GM18870 (cell line): Measurements from ENCODE around the gene WDR45B.
"Not testable (repeated sequence)": the region's sequence is repeated elsewhere in the genome, so short reads cannot be mapped to it uniquely, and the experiment has no call there.

ENCODE experiments used
- ATAC-seq: cut with Tn5 transposase; IDR thresholded peaks from one replicate; pipeline ENCODE4 v1.9.1; 2021; ENCODE audit warnings: moderate library complexity; ENCODE audit not compliant: unreplicated experiment

WDR45B gene

DNA sequence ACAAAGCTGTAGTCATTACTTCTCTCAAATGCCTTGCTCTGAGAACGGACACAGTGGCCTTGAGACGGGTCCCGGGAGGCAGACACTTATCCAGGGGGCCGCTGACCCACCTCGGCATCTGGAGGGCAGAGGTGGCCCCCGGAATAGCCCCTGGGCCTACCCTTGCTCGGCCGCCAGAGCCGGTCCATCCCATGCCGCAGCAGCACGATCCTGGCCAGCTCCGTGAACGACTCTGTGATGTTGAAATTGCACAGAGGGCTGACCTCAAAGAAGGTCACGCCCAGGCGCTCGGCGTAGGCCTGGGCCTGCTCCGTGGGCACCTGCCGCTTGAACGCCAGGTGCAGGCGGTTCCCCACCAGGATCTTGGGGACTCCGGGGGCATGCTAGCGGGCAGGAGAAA, 10.1 kb upstream of the WDR45B start:
- no peak for ATAC-seq

DNA sequence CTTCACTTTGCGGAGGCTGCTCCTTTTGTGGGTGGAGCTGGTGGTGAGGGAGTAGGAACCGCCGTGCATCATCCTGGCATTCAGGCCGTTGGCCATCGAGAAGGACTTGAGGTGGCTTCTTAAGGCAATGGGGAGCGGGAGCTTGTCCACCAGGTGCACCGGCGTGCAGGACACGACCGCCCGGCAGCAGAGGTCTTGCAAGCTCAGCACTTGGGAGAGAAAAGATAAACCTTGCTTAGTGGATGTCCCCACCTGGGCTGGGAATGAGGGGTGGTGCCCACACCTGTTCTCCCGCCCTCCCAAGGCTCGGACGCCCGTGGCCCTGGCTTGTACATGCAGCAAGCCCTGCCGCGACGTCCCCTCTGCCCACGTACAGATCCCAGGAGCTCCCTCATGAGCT, 9.7 kb upstream of the WDR45B start:
- no peak for ATAC-seq

DNA sequence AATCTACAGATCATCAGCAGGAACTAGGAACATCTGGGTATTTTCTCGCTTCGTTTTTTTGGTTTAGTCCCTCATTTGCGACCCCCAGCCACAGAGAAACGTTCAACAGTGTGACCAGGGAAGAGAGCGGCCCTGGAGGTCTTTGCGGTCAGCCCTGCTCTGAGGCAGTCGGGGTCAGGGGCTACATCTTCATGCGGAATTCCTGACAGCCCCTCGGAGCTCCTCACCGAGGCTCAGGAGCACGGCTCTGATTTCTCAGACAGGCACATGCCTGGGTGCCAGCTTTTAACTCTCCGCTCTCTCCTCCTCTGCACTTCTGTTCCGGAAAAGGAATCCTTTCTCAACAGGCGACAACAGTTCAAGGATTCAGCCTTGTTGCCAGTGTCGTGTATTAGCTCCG, 8.0 kb upstream of the WDR45B start:
- ATAC-seq: no peak

DNA sequence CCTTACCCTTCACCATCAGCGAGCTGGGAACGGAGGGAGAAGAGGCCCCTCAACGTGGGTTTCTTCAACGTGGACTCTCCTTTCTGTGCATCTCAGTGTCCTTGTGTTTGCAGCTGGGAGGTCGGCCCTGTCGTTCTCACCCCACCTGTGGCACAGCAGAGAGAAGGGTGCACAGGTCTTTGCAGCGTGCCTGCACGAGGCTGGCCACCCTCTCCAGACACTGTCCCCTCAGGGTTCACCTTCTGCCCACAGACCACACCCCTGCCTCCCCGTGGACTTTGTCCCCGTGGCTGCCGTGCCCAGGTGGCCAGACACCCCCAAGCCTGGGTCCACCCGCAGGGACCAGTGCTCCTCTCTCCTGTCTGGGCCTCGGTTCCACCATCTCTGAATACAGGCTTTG, 7.3 kb upstream of the WDR45B start:
- no peak for ATAC-seq

DNA sequence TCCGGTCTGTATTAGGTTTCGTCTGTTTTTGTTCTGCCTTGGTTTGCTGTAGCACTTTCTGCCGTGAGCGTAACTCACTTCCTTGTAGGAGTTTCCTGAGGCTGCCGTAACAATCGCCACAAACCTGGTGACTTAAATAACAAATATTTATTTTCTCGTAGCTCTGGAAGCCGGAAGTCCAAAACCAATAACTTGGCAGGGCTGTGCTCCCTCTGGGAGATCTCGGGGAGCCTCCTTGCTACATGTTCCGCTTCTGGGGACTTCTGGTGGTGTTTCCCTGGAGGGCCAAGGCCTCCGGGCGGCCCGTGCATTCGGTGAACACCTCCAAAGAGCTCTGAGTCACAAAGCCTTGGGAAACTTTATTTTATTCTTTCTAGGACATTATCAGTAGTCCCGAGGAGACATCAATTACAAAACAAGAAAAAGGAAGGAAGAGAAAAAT, 6.8 kb upstream of the WDR45B start:
- ATAC-seq: no peak

DNA sequence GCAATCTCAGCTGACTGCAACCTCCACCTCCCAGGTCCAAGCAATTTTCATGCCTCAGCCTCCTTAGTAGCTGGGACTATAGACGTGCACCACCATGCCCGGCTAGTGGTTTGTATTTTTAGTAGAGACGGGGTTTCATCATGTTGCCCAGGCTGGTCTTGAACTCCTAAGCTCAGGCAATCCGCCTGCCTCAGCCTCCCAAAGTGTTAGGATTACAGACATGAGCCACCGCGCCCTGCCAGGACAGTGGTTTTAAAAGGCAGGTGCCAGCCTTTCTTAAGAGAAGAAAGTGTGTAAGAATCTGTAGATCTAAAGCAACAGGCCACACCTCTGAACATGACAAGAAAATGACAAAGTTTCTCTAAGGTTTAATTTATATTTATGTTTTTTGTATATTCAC, 6.4 kb upstream of the WDR45B start:
- ATAC-seq: not testable (repeated sequence)

DNA sequence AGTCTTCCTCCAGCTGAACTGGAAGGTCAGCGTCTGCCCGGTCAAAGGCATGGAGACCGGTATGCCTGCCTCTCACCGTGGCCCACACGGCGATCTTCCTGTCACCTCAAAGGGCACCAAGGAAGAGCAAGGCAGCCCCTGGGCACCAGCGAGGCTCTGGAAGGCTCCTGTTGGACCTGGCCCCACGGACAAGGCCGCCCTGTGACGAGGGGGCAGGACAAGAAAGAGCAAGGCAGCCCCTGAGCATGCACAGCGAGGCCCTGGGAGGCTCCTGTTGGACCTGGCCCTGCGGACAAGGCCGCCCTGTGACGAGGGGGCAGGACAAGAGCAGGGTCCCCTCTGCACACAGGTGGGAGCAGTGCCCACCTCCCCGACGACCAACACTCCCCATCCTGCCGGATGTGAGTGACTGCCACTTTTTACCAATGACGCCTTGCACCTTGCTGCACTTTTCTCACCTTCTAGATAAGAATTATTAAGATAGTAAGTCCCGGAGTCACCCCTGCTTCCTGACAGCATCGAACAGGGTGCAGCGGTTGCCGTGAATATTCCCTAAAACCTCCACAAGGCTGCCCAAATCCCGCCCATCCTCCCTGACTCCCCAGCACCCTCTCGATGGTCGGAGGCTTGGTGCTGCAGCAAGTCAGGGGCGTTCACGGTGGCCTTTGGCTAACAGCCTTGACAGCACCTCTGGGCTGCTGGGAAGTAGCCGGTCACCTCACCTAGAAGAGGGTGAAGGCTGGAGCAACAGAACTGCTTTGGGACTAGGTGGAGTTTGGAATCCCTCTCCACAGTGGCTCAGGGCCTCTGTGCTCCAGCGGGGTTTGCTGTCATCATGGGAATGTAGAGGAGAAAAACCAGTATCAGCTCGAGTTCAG, 5.6 kb upstream of the WDR45B start:
- ATAC-seq: no peak

DNA sequence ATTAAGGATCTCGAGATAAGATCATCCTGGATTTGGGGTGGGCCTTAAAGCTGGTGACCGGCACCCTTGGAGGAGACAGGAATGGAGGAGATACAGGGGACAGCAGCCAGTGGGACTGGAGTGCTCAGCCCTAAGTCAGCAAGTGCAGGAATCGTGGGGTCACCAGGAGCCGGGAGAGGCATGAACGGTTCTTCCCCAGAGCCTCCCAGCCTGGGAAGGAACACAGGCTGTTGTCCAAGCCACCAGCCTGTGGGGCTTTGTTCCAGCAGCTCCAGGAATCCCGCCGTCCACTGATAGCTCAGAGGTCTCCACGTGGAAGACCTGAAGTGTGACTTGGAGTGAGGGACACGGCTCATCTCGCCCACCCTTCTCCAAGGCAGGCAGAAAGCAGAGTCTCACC, 2.5 kb upstream of the WDR45B start:
- no peak for ATAC-seq

DNA sequence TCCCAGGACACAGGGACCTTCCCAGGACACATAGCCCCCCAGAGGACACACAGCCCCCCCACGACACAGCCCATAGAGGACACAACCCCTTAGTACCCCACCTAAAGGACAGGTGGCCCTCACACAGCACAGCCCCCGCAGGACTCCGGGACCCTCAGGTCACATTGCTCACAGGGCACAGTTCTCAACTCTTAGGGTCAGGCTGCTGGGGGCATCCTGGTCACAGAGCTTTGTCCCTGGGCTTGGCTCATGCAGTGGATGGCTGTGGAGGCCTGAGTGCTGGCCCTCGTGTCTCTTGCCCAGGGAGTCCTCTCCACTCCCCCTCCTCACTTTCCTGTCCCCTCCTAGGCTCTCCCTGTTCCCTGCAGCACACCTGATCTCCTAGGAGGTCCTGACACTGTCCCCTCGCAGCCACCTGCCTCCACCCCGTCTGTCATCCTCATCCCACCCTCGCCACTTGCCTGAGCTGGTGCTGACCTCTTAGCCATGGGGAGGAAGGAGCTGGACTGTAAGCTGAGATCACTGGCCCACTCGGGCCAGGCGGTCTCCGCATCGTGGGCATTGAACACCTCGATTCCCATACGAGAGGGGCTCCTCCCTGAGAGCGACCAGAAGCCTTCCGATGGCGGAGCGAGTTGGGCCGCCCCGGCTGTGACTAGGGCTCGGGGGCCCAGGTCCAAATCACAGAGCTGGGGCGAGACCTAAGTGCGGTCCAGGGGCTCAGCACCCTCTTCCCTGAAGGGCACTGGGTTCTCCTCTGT, 1.4 kb upstream of the WDR45B start:
- no peak for ATAC-seq

DNA sequence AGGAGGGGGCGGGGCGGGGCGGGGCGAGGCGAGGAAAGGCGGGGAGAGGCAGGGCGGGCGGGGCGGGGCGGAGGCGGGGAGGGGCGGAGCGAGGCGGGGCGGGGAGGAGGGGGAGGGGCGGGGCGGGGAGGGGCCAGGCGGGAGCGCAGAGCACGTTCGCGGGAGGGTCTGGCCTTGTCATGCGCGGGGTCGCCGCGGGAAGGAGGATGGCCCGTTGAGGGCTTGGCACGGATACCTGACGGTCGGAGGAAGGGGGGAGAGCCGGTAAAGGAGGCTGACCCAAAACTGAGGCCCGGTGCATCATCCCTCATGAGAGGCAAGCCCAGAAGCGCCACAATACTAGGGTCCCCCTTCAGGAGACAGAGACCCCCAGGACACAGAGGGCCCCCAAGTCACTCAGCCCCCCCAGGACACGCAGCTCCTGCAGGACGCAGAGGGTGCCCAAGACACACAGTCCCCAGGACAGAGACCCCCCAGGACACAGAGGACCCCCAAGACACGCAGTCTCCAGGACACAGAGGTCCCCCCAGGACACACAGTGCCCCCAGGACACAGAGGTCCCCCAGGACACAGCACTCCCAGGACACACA, 593 bp upstream of the WDR45B start:
- ATAC-seq: no peak

DNA sequence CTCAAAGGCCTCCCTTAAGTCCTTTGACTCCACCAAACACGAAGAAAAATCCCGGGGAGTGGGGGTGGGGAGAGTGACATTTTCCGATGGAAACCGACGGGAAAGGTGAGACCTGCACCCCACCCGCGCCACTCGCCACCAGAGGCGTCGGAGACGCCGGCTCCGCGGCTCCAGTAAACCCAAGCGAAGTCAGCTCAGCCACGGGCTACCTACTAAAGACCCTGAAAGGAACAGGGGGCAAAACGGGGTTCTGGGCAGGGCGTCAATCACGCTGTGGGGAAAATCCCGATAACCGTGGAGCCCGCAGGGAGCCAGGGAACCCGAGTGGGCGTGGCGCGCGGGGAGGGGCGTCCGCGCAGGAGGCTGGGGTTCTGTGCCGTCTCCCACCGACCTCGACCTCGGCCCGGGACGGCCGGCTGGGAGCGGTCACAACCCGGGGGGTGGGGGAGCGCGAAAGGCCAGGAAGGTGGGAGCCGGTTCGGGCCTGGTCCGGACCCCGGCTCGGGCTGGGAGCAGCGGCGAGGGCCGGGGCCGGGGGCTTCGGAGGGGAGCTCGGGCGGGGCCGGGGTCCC, 565 bp downstream of the WDR45B start:
- ATAC-seq: peak; percentile 8

DNA sequence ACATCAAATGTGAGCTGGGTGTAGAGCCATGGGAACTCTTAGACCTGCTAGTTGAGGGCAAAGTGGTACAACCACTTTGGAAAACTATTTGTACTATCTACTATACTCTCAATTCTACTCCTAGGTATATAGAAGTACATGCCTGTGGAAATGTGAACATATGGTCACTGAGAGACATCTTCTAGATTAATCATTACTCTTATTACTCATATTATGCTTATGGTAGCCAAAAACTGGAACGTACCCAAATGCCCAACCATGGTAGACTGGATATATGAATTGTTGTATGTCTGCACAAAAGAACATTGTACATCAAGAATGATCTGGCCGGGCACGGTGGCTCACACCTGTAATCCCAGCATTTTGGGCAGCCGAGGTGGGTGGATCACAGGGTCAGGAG, 2.7 kb downstream of the WDR45B start:
- no peak for ATAC-seq

DNA sequence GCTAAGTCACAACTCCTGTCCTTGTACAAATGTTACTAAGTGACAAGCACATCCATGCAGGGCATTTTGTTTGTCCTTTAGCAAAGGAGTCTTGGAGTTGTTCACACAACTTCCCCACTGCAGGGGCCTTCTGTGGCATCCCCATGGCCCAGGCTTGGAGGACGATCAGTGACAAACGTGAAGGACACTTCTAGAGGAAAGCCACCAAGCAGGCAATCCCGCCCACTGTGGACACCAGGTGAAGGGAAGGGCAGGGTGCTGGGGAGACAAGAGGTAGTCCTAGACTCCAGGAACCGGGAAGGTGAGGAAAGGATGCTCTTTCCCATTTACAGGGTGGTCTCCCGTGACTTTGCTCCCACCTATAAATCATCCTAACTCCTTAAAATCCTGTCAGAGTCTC, 4.1 kb downstream of the WDR45B start:
- no peak for ATAC-seq

DNA sequence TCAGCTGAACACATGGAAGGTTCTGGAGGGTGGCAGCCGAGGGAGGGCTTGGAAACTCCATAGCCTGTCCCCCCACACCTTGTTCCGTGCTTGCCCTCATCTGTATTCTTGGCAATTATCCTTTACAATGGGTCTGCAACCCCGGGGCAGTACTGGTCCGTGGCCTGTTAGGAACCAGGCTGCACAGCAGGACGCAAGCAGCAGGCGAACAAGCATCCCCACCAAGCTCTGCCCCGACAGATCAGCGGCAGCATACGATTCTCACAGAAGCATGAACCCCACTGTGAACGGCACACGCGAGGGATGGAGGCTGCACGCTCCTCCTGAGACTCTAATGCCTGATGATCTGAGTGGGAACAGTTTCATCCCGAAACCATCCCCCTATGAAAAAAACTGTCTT, 6.2 kb downstream of the WDR45B start:
- ATAC-seq: no peak

DNA sequence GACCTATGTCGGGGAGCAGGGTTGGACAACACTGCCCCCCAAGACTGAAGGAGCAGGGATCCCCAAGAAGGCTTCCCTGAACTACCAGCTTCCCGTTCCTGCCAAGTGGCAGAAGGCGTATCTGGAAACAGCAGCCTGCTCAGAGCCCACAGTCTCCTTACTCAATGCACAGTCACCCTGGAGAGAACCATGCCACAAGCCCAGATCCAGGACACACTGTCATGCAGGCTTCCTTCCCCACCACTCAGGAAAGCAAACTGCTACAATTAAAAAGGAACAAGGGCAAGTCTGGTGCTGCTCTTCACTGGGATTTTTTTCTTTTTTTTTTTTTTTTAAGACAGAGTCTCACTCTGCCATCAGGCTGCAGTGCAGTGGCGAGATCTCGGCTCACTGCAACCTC, 8.2 kb downstream of the WDR45B start:
- no peak for ATAC-seq

DNA sequence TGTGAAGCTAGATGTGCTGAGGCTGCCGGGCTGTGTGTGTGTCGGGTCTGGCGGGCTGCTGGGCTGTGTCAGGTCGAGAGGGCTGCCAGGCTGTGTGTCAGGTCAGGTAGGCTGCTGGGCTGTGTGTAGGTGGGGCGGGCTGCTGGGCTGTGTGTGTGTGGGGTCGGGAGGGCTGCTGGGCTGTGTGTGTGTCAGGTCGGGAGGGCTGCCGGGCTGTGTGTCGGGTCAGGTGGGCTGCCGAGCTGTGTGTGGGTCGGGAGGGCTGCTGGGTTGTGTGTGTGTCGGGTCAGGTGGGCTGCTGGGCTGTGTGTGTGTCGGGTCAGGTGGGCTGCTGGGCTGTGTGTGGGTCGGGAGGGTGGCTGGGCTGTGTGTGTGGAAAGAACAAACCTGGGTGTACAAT, 8.6 kb downstream of the WDR45B start:
- ATAC-seq: no peak

DNA sequence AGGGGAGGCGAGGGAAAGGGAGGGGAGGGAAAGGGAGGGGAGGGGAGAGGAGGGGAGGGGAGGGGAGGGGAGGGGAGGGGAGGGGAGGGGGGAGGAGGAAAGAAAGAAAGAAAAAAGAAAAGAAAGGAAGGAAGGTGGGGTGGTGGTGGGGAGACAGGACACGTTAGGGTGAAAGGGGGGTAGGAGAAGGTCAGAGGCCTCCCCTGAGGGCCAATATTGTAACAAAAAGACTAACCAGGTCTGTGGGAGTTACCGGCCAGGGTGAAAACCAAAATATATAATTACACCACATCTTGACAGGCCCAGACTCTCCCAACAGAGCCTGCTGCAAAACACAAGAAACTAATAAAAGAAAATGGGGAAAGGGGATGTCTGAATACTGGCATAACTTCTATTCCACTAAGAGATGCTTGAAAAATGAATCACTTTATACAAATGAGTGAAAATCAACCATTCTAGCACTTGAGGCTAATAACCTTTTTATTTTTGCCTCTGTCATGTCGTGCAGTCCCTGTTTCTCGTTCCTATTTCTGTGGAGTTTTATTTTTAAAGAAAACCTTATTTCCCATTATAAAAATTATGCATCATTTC, 10.0 kb downstream of the WDR45B start:
- ATAC-seq: no peak

DNA sequence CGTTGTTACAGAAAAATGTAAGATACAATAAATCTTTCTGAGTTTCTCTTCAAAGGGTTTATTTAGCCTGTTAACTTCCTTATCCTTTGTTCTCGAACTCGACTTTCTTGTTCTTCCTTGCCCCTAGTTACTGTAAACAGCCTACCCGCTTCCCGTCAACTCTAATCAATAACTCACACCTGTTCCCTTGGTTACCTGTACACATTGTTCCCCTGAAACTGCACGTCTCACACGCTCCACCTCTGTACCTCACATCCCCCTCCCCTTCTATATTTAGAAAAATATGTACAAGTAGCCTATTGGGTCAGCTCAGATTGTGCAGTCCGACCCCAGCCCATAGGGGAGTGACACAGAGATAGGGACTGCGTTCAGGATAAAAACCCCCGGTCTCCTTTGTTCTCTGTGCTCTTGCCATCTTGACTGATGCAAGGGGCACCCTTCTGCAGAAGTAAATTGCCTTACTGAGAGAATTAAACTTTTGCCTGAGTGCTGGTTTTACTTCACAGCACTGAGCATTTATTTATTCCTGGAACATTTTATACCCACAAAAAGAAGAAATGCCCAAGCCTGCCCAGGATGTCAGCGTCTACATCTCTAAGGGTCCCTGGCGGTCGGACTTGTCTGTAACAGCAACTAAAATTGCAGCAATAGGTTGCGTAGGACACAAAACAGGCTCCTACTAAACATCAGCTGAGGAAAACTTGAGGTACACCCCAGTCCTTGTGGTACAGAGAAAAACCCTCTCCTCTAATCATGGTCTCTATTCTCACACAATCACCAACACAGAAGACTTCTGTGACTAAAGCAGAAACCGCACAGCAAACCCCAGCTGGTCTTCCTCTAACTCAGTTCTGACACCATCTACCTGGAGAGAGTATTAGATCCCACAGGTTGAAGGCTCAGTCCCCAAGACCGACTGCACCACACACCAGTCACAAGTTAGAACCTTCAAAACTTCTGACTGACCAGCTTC, 11.3 kb downstream of the WDR45B start:
- no peak for ATAC-seq

DNA sequence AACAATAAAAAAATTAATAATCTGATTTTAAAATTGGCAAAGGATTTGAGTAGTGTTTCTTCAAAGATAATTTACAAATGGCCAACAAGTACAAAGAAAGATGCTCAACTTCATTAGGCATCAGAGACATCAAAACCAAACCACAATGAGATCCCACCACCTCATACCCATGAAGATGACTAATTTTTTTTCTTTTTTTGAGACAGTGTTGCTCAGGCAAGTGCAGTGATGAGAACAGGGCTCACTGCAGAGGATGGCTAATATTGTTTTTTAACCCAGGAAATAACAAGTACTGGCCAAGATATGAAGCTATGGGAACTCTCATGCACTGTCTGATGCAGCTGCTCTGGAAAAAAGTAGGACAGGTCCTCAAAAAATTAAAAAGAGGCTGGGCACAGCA, 14.9 kb downstream of the WDR45B start:
- ATAC-seq: no peak

DNA sequence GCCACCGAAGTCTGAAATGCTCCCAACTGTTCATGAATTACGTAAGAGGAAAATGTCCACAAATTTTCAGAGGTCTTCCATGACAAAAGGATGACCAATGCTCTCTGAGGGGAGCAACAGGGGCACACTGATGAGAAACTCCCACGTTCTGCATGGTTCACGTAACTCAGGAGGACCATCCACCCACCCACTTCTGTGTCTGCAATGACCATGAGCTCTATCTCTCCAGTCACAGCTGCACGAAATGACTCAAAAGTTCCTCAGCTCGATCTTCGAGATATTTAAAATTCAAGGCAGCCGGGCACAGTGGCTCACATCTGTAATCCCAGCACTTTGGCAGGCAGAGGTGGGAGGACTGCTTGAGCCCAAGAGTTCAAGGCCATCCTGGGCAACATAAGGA, 15.8 kb downstream of the WDR45B start:
- ATAC-seq: no peak
